K562 (cell line): ENCODE data around the gene NLRP10. TPM values are rescaled to one million over a fixed set of nuclear protein-coding genes. Genes with fewer than 3 reads are reported as not detected.

Source experiments
- ATAC-seq: fragments of 200-7000 bp; cut with Tn5 transposase; 3 replicates; pipeline ENCODE4 v1.9.1; 2020; ENCODE audit warnings: moderate library complexity
- BruUV-seq: library from RNA; stranded (reverse); fragments of 400-500 nt; replicated peaks from 2 replicates; lab custom pipeline; 2021; lab: Mats Ljungman, UMichigan
- CTCF ChIA-PET: fragments of 300-600 bp; formaldehyde crosslinking; extraction: SDS; loops from one replicate; lab custom pipeline; 2021; ENCODE audit warnings: low intra/inter-chr PET ratio; lab: Yijun Ruan, JAX
- POLR2A ChIA-PET: fragments of 300-600, 350-650 bp; sonication (Branson Sonifier 250); formaldehyde crosslinking; extraction: SDS; loops from one replicate; lab custom pipeline; 2021; ENCODE audit warnings: antibody characterized with exemption, inconsistent platforms; lab: Yijun Ruan, JAX
- DNase-seq, 4 experiments: peaks; one replicate each; pipeline versions ENCODE4 v3.0.0 to v3.0.0-alpha.2; 2011 to 2018; ENCODE audit warnings: low spot score in 3 of 4, mixed read lengths in 3 of 4; ENCODE audit errors: extremely low read depth in 1 of 4
- FAIRE-seq: peaks from 2 replicates; lab custom pipeline; 2011; peaks lifted over from hg19 to GRCh38; lab: Jason Lieb, UNC
- H2AFZ ChIP-seq: 2 replicates; pipeline ENCODE4 v1.6.0; 2011; ENCODE audit warnings: low read depth, low read length, control low read depth, inconsistent platforms
- H3K27ac ChIP-seq: fragments of 200-600 bp; 3 replicates; pipeline ENCODE4 v1.8.0; 2011; ENCODE audit warnings: low read depth, mild to moderate bottlenecking, control low read depth, inconsistent platforms, low read length, moderate library complexity, mixed read lengths; ENCODE audit errors: extremely low read depth
- H3K27me3 ChIP-seq, 2 experiments: fragments of 300-600 bp in 1 of 2; 2 replicates in 1 of 2; 3 replicates in 1 of 2; pipeline versions ENCODE4 v1.6.0 to v1.8.0; 2011; ENCODE audit warnings: inconsistent platforms in 2 of 2, low read length in 2 of 2, mild to moderate bottlenecking in 1 of 2, mixed read lengths in 1 of 2, moderate library complexity in 1 of 2; ENCODE audit not compliant: control insufficient read depth in 2 of 2, insufficient read depth in 2 of 2
- H3K36me3 ChIP-seq: fragments of 300-600 bp; 3 replicates; pipeline ENCODE4 v1.8.0; 2011; ENCODE audit warnings: mild to moderate bottlenecking, low read length, inconsistent platforms; ENCODE audit not compliant: control insufficient read depth, insufficient read depth
- H3K4me1 ChIP-seq, 2 experiments: fragments of 200-600 bp in 1 of 2; replicated peaks in 1 of 2; 2 replicates in 1 of 2; 3 replicates in 1 of 2; pipeline versions ENCODE4 v1.5.1 to v1.8.0; 2011; ENCODE audit warnings: inconsistent platforms in 2 of 2, low read length in 2 of 2, mild to moderate bottlenecking in 1 of 2, mixed read lengths in 1 of 2, moderate library complexity in 1 of 2; ENCODE audit not compliant: control insufficient read depth in 2 of 2, insufficient read depth in 2 of 2
- H3K4me2 ChIP-seq: 2 replicates; pipeline ENCODE4 v1.6.1; 2011; ENCODE audit warnings: low read length, control low read depth, inconsistent platforms, mixed read lengths; ENCODE audit not compliant: insufficient read depth
- H3K4me3 ChIP-seq: fragments of 200-600 bp; sonication (generic), shearing (Covaris generic); 2 replicates; pipeline ENCODE4 v1.5.1; 2016; ENCODE audit warnings: control low read depth, inconsistent platforms
- H3K79me2 ChIP-seq: fragments of 200-600 bp; 3 replicates; pipeline ENCODE4 v1.8.0; 2011; ENCODE audit warnings: low read length, inconsistent platforms; ENCODE audit not compliant: control insufficient read depth, insufficient read depth
- H3K9ac ChIP-seq, 2 experiments: 2 replicates each; pipeline versions ENCODE4 v1.6.0 to v1.6.1; 2011; ENCODE audit warnings: low read depth in 2 of 2, low read length in 2 of 2, control low read depth in 1 of 2, inconsistent platforms in 1 of 2, mild to moderate bottlenecking in 1 of 2, mixed read lengths in 1 of 2; ENCODE audit not compliant: insufficient read depth in 1 of 2
- H3K9me1 ChIP-seq: one replicate; pipeline ENCODE4 v1.6.0; 2011; ENCODE audit warnings: inconsistent platforms, mild to moderate bottlenecking, low read length, moderate library complexity; ENCODE audit not compliant: control insufficient read depth, insufficient read depth
- H3K9me3 ChIP-seq: replicated peaks from 2 replicates; pipeline ENCODE4 v1.5.1; 2011; ENCODE audit warnings: low read depth, low read length, inconsistent platforms; ENCODE audit not compliant: control insufficient read depth, insufficient read depth
- H4K20me1 ChIP-seq: replicated peaks from 2 replicates; pipeline ENCODE4 v1.6.1; 2011; ENCODE audit warnings: low read length, inconsistent platforms, mixed read lengths; ENCODE audit not compliant: control insufficient read depth, insufficient read depth
- ARID2 ChIP-seq: fragments of 450-650 bp; IDR thresholded peaks from 2 replicates; pipeline ENCODE4 v1.6.1; 2017; ENCODE audit warnings: antibody characterized with exemption, mild to moderate bottlenecking
- KLF16 ChIP-seq: IDR thresholded peaks from 2 replicates; pipeline ENCODE4 v1.6.1; 2016; ENCODE audit warnings: antibody characterized with exemption
- LEF1 ChIP-seq: fragments of 450-650 bp; IDR thresholded peaks from 2 replicates; pipeline ENCODE4 v1.6.1; 2016; ENCODE audit warnings: mild to moderate bottlenecking
- NFATC3 ChIP-seq: fragments of 450-650 bp; IDR thresholded peaks from 2 replicates; pipeline ENCODE4 v1.6.1; 2017; ENCODE audit warnings: mild to moderate bottlenecking
- STAT5B ChIP-seq: fragments of 250-450 bp; sonication (Bioruptor Pico); IDR thresholded peaks from 2 replicates; pipeline ENCODE4 v1.8.0; 2021; ENCODE audit warnings: mild to moderate bottlenecking, inconsistent platforms
- TCF7L2 ChIP-seq: fragments of 150-350 bp; IDR thresholded peaks from 2 replicates; pipeline ENCODE4 v1.6.1; 2016; ENCODE audit warnings: low read depth, mild to moderate bottlenecking, low read length, moderate library complexity
- WGBS: fragments of 100-300 bp; shearing (Covaris generic); methylation state at CpG from one replicate; pipeline ENCODE4 v1.1.6; 2016; ENCODE audit warnings: low coverage, mixed read lengths; ENCODE audit not compliant: insufficient coverage; ENCODE audit errors: missing lambda C conversion rate; 5-methylcytosine and 5-hydroxymethylcytosine counted together
- in situ Hi-C: fragments of 300-500 bp; cut with MboI; formaldehyde crosslinking; loops from 4 replicates; pipeline ENCODE4 v1.15.0; 2018; ENCODE audit warnings: inconsistent platforms, mixed read lengths
- intact Hi-C: fragments of 100-400 bp; cut with micrococcal nuclease; formaldehyde crosslinking; loops from 2 replicates; pipeline ENCODE4 v1.14.2; 2022
- polyA plus RNA-seq, 8 experiments: library from polyadenylated mRNA; depleted of rRNA in 4 of 8; stranded (reverse) in 5 of 8; unstranded in 3 of 8; fragments of >200 nt; fragmentation: Nextera tagmentation in 2 of 8; fragmentation: Illumina TruSeq in 1 of 8; extraction: Ambion mirVana in 2 of 8; extraction: Trizol in 1 of 8; gene quantifications; 2 replicates each; pipeline versions ENCODE4 v1.2.1 to v1.2.3, GENCODE V29; 2011 to 2014; ENCODE audit warnings: inconsistent platforms in 1 of 8, missing spikeins in 1 of 8
- total RNA-seq, 7 experiments: library from RNA; depleted of rRNA in 6 of 7; stranded (reverse); fragments of >200 nt in 6 of 7; fragmentation: Illumina TruSeq in 2 of 7; extraction: Trizol in 2 of 7; gene quantifications; 2 replicates each; pipeline versions ENCODE4 v1.2.1 to v1.2.3, GENCODE V29; 2011 to 2021; ENCODE audit warnings: low replicate concordance in 1 of 7

The NLRP10 gene
- total and polyA plus RNA-seq, 9 of the 15 experiments (the other 6 are each of a cell fraction or from before 2014, with no cell fraction given) = 0.04 to 0.14 (median 0.09) TPM; not detected in 6

- no peak for FAIRE-seq
- Histone ChIP-seq H2AFZ (no peak overlapping the region), H3K27ac (no peak overlapping the region)
Observed at GRCh38 chr11:7974668-7975067, 9.4 kb upstream of the NLRP10 start.

GRCh38 chr11:7973011-7973410 lies 7.8 kb upstream of the NLRP10 start:
- in situ Hi-C loops (no loop called here), intact Hi-C loops (no loop called here)
- Histone ChIP-seq H3K4me1 (no peaks in the 10 kb centered on the region), H2AFZ (no peak overlapping the region), H3K79me2 (no peaks in the 10 kb centered on the region), H3K9ac (no peak overlapping the region), H3K4me3 (no peak overlapping the region), H3K9me1 (no peaks in the 10 kb centered on the region), H3K9me3 (no peaks in the 10 kb centered on the region), H3K4me2 (no peak overlapping the region), H3K36me3 (no peaks in the 10 kb centered on the region), H4K20me1 (no peaks in the 10 kb centered on the region)
- FAIRE-seq = no peak
- BruUV-seq = no TSS peak
- no peak for ATAC-seq
- WGBS = 16% methylated on average over 5 of the region's 5 CpGs
- TF ChIP-seq NFATC3 = no peak
- TF ChIP-seq STAT5B (CRISPR knock-in tag) = no peak
- no peak for TF ChIP-seq TCF7L2
- TF ChIP-seq, all 486 proteins: peak for 0
- Histone ChIP-seq H3K27me3 (no peaks in the 10 kb centered on the region), H3K27ac (no peak overlapping the region)
- POLR2A ChIA-PET = no interaction called here
- DNase-seq = no peak
- CTCF ChIA-PET = no interaction called here

More at GRCh38 chr11:7974668-7975067, 9.4 kb upstream of the NLRP10 start:
- CTCF ChIA-PET = no interaction called here
- H3K9ac ChIP-seq = no peak overlapping the region
- H3K4me3 ChIP-seq = no peak overlapping the region
- POLR2A ChIA-PET = interaction anchor here (0.5 to 1.0 kb wide), 2 partner anchors 9 to 714 kb away, joined by 3 to 4 read pairs; no protein-coding TSS in a partner anchor
- H3K27me3 ChIP-seq = no peaks in the 10 kb centered on the region
- intact Hi-C loops (no loop called here), in situ Hi-C loops (no loop called here)
- H3K9me3 ChIP-seq = no peaks in the 10 kb centered on the region
- DNase-seq (no peak), ATAC-seq (peak; percentile 54; the same call in 2 of the 3 replicates)
- BruUV-seq = no TSS peak
- no peaks in the 10 kb centered on the region for H3K4me1 ChIP-seq
- TF ChIP-seq ARID2 = no peak
- no peak for TF ChIP-seq LEF1
- no peak for TF ChIP-seq KLF16
- WGBS = 33% methylated on average over 2 of the region's 2 CpGs
- H3K36me3 ChIP-seq = no peaks in the 10 kb centered on the region
- H3K79me2 ChIP-seq = no peaks in the 10 kb centered on the region
- no peak overlapping the region; the same call in 1 of the 2 replicates for H3K4me2 ChIP-seq
- no peaks in the 10 kb centered on the region for H4K20me1 ChIP-seq
- no peaks in the 10 kb centered on the region for H3K9me1 ChIP-seq
